ENCODE data around the gene ATP8B4. TPM values are rescaled to one million over a fixed set of nuclear protein-coding genes. Genes with fewer than 3 reads are reported as not detected.

The ATP8B4 gene
- total RNA-seq, 6 experiments from 2014 or later = 0.31 to 1.6 (median 0.91) TPM

DNA sequence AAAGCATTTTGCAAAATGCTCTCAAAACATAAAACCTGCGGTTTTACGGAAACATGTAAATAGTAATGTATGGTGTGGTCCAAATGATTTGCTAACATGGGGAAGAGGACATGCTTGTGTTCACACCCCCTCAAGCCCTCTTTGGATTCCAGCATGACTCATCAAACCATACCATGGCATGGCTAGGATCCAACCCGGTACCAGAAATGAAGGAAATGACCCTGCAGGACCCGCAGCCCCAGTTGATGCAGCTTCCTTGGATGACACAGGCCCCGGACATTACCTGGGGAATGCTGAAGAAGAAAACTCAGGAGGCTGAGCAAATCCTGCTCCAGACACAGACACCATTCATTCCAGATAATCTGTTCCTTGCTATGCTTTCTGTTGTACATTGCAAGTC is 275.3 kb downstream of the ATP8B4 start:
- Mint-ChIP-seq H3K4me3 (no peak overlapping the region), H3K27me3 (ENCODE audit: insufficient read depth) (peaks cover 2% of the 10 kb centered on the region), H3K27ac (no peak overlapping the region), H3K9me3 (peaks cover 15% of the 10 kb centered on the region), H3K36me3 (ENCODE audit: low read depth) (peaks cover 12% of the 10 kb centered on the region), H3K4me1 (ENCODE audit: low read depth) (peaks cover 38% of the 10 kb centered on the region)
- DNase-seq = no peak
- TF ChIP-seq, protein P1, sequence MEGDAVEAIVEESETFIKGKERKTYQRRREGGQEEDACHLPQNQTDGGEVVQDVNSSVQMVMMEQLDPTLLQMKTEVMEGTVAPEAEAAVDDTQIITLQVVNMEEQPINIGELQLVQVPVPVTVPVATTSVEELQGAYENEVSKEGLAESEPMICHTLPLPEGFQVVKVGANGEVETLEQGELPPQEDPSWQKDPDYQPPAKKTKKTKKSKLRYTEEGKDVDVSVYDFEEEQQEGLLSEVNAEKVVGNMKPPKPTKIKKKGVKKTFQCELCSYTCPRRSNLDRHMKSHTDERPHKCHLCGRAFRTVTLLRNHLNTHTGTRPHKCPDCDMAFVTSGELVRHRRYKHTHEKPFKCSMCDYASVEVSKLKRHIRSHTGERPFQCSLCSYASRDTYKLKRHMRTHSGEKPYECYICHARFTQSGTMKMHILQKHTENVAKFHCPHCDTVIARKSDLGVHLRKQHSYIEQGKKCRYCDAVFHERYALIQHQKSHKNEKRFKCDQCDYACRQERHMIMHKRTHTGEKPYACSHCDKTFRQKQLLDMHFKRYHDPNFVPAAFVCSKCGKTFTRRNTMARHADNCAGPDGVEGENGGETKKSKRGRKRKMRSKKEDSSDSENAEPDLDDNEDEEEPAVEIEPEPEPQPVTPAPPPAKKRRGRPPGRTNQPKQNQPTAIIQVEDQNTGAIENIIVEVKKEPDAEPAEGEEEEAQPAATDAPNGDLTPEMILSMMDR (IDR thresholded peaks at IDR 0.05) = no peak

DNA sequence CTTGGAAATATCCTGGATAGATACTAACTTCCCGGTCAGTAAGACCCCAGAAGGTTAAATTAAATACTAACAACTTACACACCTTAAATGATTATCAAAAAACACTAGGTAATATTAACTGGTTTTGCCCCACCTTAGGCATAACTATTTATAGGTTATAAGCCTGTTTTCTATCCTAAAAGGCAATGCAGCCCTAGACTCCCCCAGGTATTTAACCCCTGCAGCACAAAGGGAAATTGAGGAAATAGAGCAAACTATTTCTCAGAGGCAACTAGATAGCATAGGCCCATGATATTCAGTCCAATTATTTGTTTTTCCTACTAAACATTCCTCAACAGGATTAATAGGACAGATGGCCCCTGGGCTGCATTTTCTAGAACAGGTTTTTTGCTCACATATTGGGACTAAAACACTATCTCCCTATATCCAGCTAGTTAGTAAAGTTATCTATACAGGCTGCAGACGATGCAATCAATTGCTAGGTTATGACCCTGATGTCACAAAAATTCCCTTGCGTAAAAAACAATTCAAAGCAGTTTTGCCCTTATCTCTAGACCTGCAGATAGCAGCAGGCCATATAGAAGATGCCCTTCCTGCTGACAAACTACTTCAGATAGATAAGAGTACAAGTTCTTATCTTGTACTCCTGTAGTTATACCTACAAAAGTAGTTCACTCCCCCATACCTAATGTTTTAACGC is 276.9 kb downstream of the ATP8B4 start:
- TF ChIP-seq, protein P1 (IDR thresholded peaks at IDR 0.05) = no peak
- Mint-ChIP-seq H3K27ac (no peak overlapping the region), H3K36me3 (ENCODE audit: low read depth) (peaks cover 22% of the 10 kb centered on the region), H3K4me1 (ENCODE audit: low read depth) (peaks cover 22% of the 10 kb centered on the region), H3K4me3 (no peak overlapping the region), H3K9me3 (peaks cover 29% of the 10 kb centered on the region), H3K27me3 (ENCODE audit: insufficient read depth) (peaks cover 2% of the 10 kb centered on the region)
- DNase-seq = no peak

DNA sequence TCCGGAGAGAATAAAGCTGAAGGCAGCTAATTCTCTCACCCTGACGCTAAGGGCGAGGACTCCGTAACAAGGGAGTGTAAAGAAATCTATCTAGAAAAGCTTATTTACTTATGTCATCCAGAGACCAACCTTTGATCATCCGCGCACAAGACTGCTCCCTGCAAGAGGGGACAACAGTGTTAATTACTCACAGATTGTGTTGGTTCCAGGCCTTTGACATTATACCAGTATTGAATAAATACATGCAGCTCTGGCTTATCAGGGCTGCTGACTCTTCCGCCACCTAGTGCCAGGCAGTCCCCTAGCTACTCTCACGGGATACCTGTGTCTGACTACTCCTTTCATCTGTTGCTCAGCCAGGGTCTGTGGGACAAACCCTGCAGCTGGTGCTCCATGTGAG is 286.5 kb downstream of the ATP8B4 start:
- H3K4me3 Mint-ChIP-seq = no peak overlapping the region
- peak overlapping the region; percentile 93; the same call in 1 of the 2 replicates for H3K27ac Mint-ChIP-seq
- H3K9me3 Mint-ChIP-seq = peaks cover 21% of the 10 kb centered on the region
- TF ChIP-seq, protein P1 (IDR thresholded peaks at IDR 0.05) = peak; percentile 63
- peaks cover 32% of the 10 kb centered on the region for H3K4me1 Mint-ChIP-seq (ENCODE audit: low read depth)
- H3K36me3 Mint-ChIP-seq (ENCODE audit: low read depth) = peaks cover 18% of the 10 kb centered on the region
- no peak for DNase-seq
- no peaks in the 10 kb centered on the region for H3K27me3 Mint-ChIP-seq (ENCODE audit: insufficient read depth)

DNA sequence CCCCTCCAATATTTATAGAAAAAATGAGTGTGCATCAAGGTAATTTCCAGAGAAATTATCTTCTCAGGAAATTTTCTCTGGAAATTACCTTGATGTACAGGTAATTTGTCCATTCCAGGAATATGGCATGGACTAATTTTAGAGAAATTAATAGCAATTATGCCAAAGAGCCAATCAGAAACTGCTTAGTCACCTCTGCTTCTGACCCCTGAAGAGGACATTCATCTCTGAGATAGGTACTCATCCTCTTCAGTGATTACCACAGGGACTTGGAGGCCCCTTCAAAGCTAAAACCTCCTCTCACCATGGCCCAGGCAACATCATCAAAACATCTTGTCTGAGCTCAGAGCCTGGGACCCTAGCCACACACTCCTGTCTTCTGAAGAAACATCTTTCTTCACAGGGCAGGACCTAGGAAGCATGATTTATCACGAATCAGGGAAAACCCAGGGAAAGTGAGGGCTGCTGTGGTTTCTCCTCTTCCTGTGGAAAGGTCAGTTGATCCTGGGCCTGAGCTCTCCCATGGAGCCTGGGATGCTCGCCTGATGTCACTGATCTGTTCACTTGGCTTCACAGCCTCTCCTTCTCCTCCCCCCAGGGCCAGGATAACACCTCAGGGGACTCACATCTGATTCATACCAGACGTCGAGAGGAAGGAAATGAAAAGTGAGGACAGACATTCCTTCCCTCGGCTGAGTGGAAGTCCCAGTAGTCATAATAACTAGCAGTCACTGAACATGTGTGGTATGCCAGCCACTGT is 287.6 kb downstream of the ATP8B4 start:
- peak; percentile 94 for DNase-seq
- H3K27me3 Mint-ChIP-seq (ENCODE audit: insufficient read depth) = no peaks in the 10 kb centered on the region
- peaks cover 32% of the 10 kb centered on the region for H3K4me1 Mint-ChIP-seq (ENCODE audit: low read depth)
- H3K27ac Mint-ChIP-seq = peak overlapping the region; percentile 93
- TF ChIP-seq, protein P1 (IDR thresholded peaks at IDR 0.05) = no peak
- H3K36me3 Mint-ChIP-seq (ENCODE audit: low read depth) = peaks cover 14% of the 10 kb centered on the region
- peak overlapping the region; percentile 49 for H3K4me3 Mint-ChIP-seq
- peaks cover 15% of the 10 kb centered on the region for H3K9me3 Mint-ChIP-seq

DNA sequence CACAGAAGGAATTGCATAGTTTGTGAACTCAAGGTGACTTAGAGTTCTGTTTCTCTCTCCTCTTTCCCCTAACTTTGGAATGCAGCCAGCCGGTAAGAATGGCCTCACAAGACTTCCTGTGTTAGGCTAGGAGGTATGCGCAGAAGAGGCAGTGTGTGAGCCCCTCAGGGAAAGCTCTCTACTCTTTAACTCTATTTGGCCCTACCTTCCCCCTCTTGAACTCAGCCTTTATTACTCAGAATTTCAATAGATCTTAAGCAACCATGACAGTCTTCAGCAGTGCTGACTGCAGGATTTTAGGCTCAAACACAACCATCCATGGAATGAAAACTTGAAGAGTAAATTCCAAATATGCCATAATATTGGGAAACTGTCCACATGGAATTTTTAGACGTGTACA is 288.6 kb downstream of the ATP8B4 start:
- DNase-seq = no peak
- Mint-ChIP-seq H3K27ac (peak overlapping the region; percentile 48), H3K4me3 (no peak overlapping the region)

More for the DNA sequence above, 288.6 kb downstream of the ATP8B4 start:
- TF ChIP-seq, protein P1 (IDR thresholded peaks at IDR 0.05) = no peak
- peaks cover 11% of the 10 kb centered on the region; the same call in 1 of the 2 replicates for H3K9me3 Mint-ChIP-seq
- H3K4me1 Mint-ChIP-seq (ENCODE audit: low read depth) = peaks cover 32% of the 10 kb centered on the region
- H3K36me3 Mint-ChIP-seq (ENCODE audit: low read depth) = peaks cover 8% of the 10 kb centered on the region; the same call in 1 of the 2 replicates
- H3K27me3 Mint-ChIP-seq (ENCODE audit: insufficient read depth) = no peaks in the 10 kb centered on the region

Measured in HFFc6 (cell line).